Smooth muscle cell (in vitro differentiated cells): ENCODE results near the gene COL4A5. TPM values are rescaled to one million over a fixed set of nuclear protein-coding genes. Genes with fewer than 3 reads are reported as not detected.
A peak's percentile ranks its signal among the peaks of the same experiment; 100 is the strongest.

Source experiments
- DNase-seq: peaks from one replicate; lab custom pipeline; 2025; ENCODE audit not compliant: unreplicated experiment; lab: John Stamatoyannopoulos, UW
- H2AFZ ChIP-seq: fragments of 200-600 bp; sonication (generic); 2 replicates; pipeline ENCODE4 v1.6.0; 2016; ENCODE audit warnings: antibody characterized with exemption, low read depth, mild to moderate bottlenecking
- H3F3A ChIP-seq: fragments of 200-600 bp; sonication (generic); 2 replicates; pipeline ENCODE4 v1.6.0; 2017; ENCODE audit warnings: antibody characterized with exemption, low read depth
- H3K27ac ChIP-seq: fragments of 200-600 bp; sonication (generic); 2 replicates; pipeline ENCODE4 v1.5.1; 2016; ENCODE audit warnings: low read depth, mild to moderate bottlenecking
- H3K27me3 ChIP-seq: fragments of 200-600 bp; sonication (generic); 2 replicates; pipeline ENCODE4 v1.6.1; 2016; ENCODE audit warnings: low read depth, mild to moderate bottlenecking
- H3K36me3 ChIP-seq: fragments of 200-600 bp; sonication (generic); 2 replicates; pipeline ENCODE4 v1.5.1; 2016; ENCODE audit warnings: low read depth
- H3K4me1 ChIP-seq: fragments of 200-600 bp; sonication (generic); 2 replicates; pipeline ENCODE4 v1.5.1; 2016; ENCODE audit warnings: low read depth
- H3K4me2 ChIP-seq: fragments of 200-600 bp; sonication (generic); 2 replicates; pipeline ENCODE4 v1.6.0; 2016; ENCODE audit warnings: mild to moderate bottlenecking
- H3K4me3 ChIP-seq: fragments of 200-600 bp; sonication (generic); 2 replicates; pipeline ENCODE4 v1.5.1; 2016; ENCODE audit warnings: mild to moderate bottlenecking
- H3K79me2 ChIP-seq: fragments of 200-600 bp; sonication (generic); 2 replicates; pipeline ENCODE4 v1.6.0; 2016; ENCODE audit warnings: low read depth, mild to moderate bottlenecking
- H3K9ac ChIP-seq: fragments of 200-600 bp; sonication (generic); 2 replicates; pipeline ENCODE4 v1.6.0; 2016; ENCODE audit warnings: low read depth
- H3K9me3 ChIP-seq: fragments of 200-600 bp; sonication (generic); replicated peaks from 2 replicates; pipeline ENCODE4 v1.5.1; 2016; ENCODE audit warnings: low read depth
- H4K20me1 ChIP-seq: fragments of 200-600 bp; sonication (generic); 2 replicates; pipeline ENCODE4 v1.6.0; 2016; ENCODE audit warnings: low read depth
- WGBS: methylation state at CpG from one replicate; pipeline ENCODE4 v1.1.7; 2016; ENCODE audit warnings: low lambda C conversion rate; 5-methylcytosine and 5-hydroxymethylcytosine counted together
- polyA plus RNA-seq: library from polyadenylated mRNA; unstranded; fragments of >200 nt; fragmentation: Nextera tagmentation; extraction: Ambion mirVana; gene quantifications from 2 replicates; pipeline ENCODE4 v1.2.1, GENCODE V29; 2016
- total RNA-seq: library from RNA; depleted of rRNA; stranded (reverse); fragments of >200 nt; gene quantifications from 2 replicates; pipeline ENCODE4 v1.2.3, GENCODE V29; 2014
- TF ChIP-seq, protein P1 (sequence below): fragments of 200-600 bp; sonication (generic); IDR thresholded peaks from 2 replicates; pipeline ENCODE4 v1.5.1; 2017; ENCODE audit warnings: borderline replicate concordance, mild to moderate bottlenecking, antibody characterized with exemption; ENCODE audit not compliant: insufficient read depth, poor library complexity, severe bottlenecking

The COL4A5 gene
- total and polyA plus RNA-seq, 2 experiments from 2014 or later: 42.3 to 101 TPM

DNA sequence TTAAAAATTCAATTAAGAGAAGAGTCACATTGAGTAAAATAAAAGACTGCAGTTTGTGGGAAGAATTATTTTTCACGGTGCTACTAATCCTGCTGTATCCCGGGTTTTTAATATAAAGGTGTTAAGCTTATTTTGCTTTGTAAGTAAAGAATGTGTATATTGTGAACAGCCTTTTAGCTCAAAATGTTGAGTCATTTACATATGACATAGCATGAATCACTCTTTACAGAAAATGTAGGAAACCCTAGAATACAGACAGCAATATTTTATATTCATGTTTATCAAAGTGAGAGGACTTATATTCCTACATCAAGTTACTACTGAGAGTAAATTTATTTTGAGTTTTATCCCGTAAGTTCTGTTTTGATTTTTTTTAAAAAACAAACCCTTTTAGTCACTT, 257.1 kb downstream of the COL4A5 start:
- H3K79me2 ChIP-seq: no peaks in the 10 kb centered on the region
- 62% methylated on average over 3 of the region's 3 CpGs for WGBS
- H3K4me2 ChIP-seq: no peak overlapping the region
- peak overlapping the region; percentile 23 for H3K27ac ChIP-seq
- H4K20me1 ChIP-seq: no peaks in the 10 kb centered on the region
- TF ChIP-seq, protein P1, sequence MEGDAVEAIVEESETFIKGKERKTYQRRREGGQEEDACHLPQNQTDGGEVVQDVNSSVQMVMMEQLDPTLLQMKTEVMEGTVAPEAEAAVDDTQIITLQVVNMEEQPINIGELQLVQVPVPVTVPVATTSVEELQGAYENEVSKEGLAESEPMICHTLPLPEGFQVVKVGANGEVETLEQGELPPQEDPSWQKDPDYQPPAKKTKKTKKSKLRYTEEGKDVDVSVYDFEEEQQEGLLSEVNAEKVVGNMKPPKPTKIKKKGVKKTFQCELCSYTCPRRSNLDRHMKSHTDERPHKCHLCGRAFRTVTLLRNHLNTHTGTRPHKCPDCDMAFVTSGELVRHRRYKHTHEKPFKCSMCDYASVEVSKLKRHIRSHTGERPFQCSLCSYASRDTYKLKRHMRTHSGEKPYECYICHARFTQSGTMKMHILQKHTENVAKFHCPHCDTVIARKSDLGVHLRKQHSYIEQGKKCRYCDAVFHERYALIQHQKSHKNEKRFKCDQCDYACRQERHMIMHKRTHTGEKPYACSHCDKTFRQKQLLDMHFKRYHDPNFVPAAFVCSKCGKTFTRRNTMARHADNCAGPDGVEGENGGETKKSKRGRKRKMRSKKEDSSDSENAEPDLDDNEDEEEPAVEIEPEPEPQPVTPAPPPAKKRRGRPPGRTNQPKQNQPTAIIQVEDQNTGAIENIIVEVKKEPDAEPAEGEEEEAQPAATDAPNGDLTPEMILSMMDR: no peak
- H3K4me3 ChIP-seq: no peak overlapping the region
- no peak overlapping the region for H3K9ac ChIP-seq
- no peaks in the 10 kb centered on the region for H3K9me3 ChIP-seq
- H3K27me3 ChIP-seq: no peaks in the 10 kb centered on the region
- no peak for DNase-seq
- H2AFZ ChIP-seq: no peak overlapping the region
- no peaks in the 10 kb centered on the region for H3F3A ChIP-seq
- H3K36me3 ChIP-seq: no peaks in the 10 kb centered on the region
- H3K4me1 ChIP-seq: no peaks in the 10 kb centered on the region

DNA sequence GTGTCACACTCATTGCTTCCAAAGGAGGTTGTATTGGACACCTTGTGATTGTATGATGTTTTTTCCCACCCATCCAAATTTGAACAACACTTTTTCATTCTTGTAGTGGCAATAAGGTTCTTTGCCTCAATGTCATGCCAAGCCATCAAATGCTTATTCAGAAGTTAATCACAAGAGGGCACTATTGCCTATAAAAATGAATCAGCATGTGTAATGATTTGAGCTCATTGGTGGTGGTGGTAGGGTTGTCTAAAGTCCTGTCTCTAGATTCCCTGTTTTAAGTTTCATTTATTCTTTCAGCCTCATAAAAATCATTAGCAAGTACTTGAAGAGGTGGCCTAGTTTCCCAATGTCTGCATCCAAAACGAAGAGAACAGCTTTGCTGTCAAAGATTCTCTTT, 259.7 kb downstream of the COL4A5 start:
- Histone ChIP-seq H3K4me1 (peaks cover 6% of the 10 kb centered on the region), H3K79me2 (no peaks in the 10 kb centered on the region), H3K36me3 (no peaks in the 10 kb centered on the region), H2AFZ (no peak overlapping the region), H3K27me3 (no peaks in the 10 kb centered on the region), H3K4me3 (no peak overlapping the region), H3K9ac (no peak overlapping the region), H3K9me3 (no peaks in the 10 kb centered on the region), H3F3A (no peaks in the 10 kb centered on the region), H4K20me1 (no peaks in the 10 kb centered on the region), H3K4me2 (no peak overlapping the region), H3K27ac (no peak overlapping the region)
- TF ChIP-seq, protein P1: peak; percentile 52
- DNase-seq: no peak
- 18% methylated on average over 1 of the region's 1 CpG for WGBS

DNA sequence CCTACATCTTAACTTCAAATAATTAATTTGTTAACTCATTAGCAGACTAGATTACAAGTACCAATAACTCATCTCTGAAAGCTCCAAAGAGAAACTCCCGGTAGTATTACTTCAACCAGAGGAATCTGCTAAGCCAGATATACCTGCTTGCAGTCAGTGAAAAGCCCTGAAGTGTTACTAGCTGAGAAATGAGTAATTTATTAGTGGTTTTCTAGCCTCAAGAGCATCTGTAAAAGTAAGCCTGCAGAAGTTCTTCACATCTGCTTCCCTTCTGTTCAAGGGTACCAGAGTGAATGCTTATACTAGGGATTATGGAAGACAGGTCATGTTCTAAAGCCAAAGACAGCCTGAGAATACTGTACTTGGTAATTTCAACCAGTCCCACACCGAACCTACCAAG, 262.0 kb downstream of the COL4A5 start:
- H2AFZ ChIP-seq: no peak overlapping the region
- DNase-seq: no peak
- H3K4me2 ChIP-seq: no peak overlapping the region
- H3K9ac ChIP-seq: no peak overlapping the region
- no peaks in the 10 kb centered on the region for H4K20me1 ChIP-seq
- H3K27ac ChIP-seq: no peak overlapping the region
- H3F3A ChIP-seq: no peaks in the 10 kb centered on the region
- 67% methylated on average over 2 of the region's 2 CpGs for WGBS
- peaks cover 6% of the 10 kb centered on the region for H3K4me1 ChIP-seq
- no peaks in the 10 kb centered on the region for H3K36me3 ChIP-seq
- TF ChIP-seq, protein P1: no peak
- no peak overlapping the region for H3K4me3 ChIP-seq
- no peaks in the 10 kb centered on the region for H3K79me2 ChIP-seq
- no peaks in the 10 kb centered on the region for H3K27me3 ChIP-seq
- no peaks in the 10 kb centered on the region for H3K9me3 ChIP-seq

DNA sequence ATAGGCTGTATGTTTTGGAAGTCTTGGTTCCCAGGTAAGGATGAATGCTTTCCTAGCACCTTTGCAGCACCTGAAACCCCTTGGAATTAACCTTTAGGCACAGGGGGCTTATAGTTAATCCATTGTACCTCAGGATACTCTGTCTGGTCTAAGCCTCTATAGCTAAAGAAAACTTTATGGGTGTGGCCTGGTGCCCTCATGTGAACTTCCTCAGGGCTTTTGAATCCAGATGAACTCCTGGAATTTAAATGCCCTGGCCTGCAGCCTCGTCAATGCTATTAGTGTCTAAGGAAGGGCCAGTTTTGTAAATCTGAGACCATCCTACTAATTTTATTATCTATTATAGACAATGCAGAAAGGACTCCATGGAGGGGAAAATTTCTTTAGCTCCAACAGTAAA, 262.9 kb downstream of the COL4A5 start:
- Histone ChIP-seq H3K27me3 (no peaks in the 10 kb centered on the region), H3K27ac (no peak overlapping the region), H3K36me3 (no peaks in the 10 kb centered on the region), H3K4me2 (no peak overlapping the region), H3K79me2 (no peaks in the 10 kb centered on the region), H2AFZ (no peak overlapping the region), H4K20me1 (no peaks in the 10 kb centered on the region), H3K9ac (no peak overlapping the region), H3K4me3 (no peak overlapping the region), H3F3A (no peaks in the 10 kb centered on the region), H3K9me3 (no peaks in the 10 kb centered on the region), H3K4me1 (peaks cover 6% of the 10 kb centered on the region)
- no peak for DNase-seq
- 41% methylated on average over 1 of the region's 1 CpG for WGBS
- TF ChIP-seq, protein P1: no peak
